HEK293T (cell line): ENCODE results near the gene SLC15A1.
"Not testable (repeated sequence)": the region's sequence is repeated elsewhere in the genome, so short reads cannot be mapped to it uniquely, and the experiment has no call there.

ENCODE experiments used
- CTCF ChIA-PET: fragments of 350-600 bp; formaldehyde crosslinking; extraction: SDS; loops from one replicate; lab custom pipeline; 2021; ENCODE audit warnings: antibody characterized with exemption, inconsistent platforms; lab: Yijun Ruan, JAX
- POLR2A ChIA-PET: fragments of 350-600 bp; formaldehyde crosslinking; extraction: SDS; loops from one replicate; lab custom pipeline; 2020; ENCODE audit warnings: antibody characterized with exemption, inconsistent platforms; lab: Yijun Ruan, JAX
- DNase-seq: peaks from one replicate; pipeline ENCODE4 v3.0.0; 2012; ENCODE audit warnings: mixed read lengths; ENCODE audit errors: extremely low spot score
- ARNT ChIP-seq: fragments of 450-650 bp; IDR thresholded peaks from 2 replicates; pipeline ENCODE4 v1.6.1; 2017; ENCODE audit warnings: mild to moderate bottlenecking
- BHLHE40 ChIP-seq: fragments of 450-650 bp; IDR thresholded peaks from 2 replicates; pipeline ENCODE4 v1.6.1; 2016; ENCODE audit warnings: mild to moderate bottlenecking, moderate library complexity, borderline replicate concordance
- CTBP1 ChIP-seq: fragments of 450-650 bp; IDR thresholded peaks from 2 replicates; pipeline ENCODE4 v1.6.1; 2016; ENCODE audit warnings: borderline replicate concordance
- ELF4 ChIP-seq: fragments of 450-650 bp; IDR thresholded peaks from 2 replicates; pipeline ENCODE4 v1.6.1; 2017; ENCODE audit warnings: antibody characterized with exemption
- FOXA1 ChIP-seq: fragments of 450-650 bp; IDR thresholded peaks from 2 replicates; pipeline ENCODE4 v1.6.1; 2016; ENCODE audit warnings: mild to moderate bottlenecking
- FOXK2 ChIP-seq: fragments of 450-650 bp; IDR thresholded peaks from 2 replicates; pipeline ENCODE4 v1.6.1; 2016; ENCODE audit warnings: mild to moderate bottlenecking
- FOXM1 ChIP-seq: fragments of 450-650 bp; IDR thresholded peaks from 2 replicates; pipeline ENCODE4 v1.6.1; 2017; ENCODE audit warnings: mild to moderate bottlenecking, borderline replicate concordance
- HDGF ChIP-seq: fragments of 450-650 bp; IDR thresholded peaks from 2 replicates; pipeline ENCODE4 v1.6.1; 2017; ENCODE audit warnings: antibody characterized with exemption, borderline replicate concordance
- L3MBTL2 ChIP-seq: fragments of 450-650 bp; conservative IDR thresholded peaks from 2 replicates; pipeline ENCODE4 v1.6.1; 2016; ENCODE audit warnings: mild to moderate bottlenecking
- LEF1 ChIP-seq: fragments of 450-650 bp; IDR thresholded peaks from 2 replicates; pipeline ENCODE4 v1.6.1; 2017; ENCODE audit warnings: mild to moderate bottlenecking, borderline replicate concordance
- NFRKB ChIP-seq: fragments of 450-650 bp; IDR thresholded peaks from 2 replicates; pipeline ENCODE4 v1.6.1; 2016; ENCODE audit warnings: mild to moderate bottlenecking, moderate library complexity
- SP1 ChIP-seq: fragments of 450-650 bp; IDR thresholded peaks from 2 replicates; pipeline ENCODE4 v1.6.1; 2017
- SUZ12 ChIP-seq: fragments of 450-650 bp; IDR thresholded peaks from 2 replicates; pipeline ENCODE4 v1.6.1; 2016; ENCODE audit warnings: mild to moderate bottlenecking
- TARDBP ChIP-seq: fragments of 450-650 bp; IDR thresholded peaks from 2 replicates; pipeline ENCODE4 v1.6.1; 2016
- ZNF384 ChIP-seq: fragments of 450-650 bp; IDR thresholded peaks from 2 replicates; pipeline ENCODE4 v1.6.1; 2016
- TF ChIP-seq, protein P1 (sequence below): fragments of 450-650 bp; IDR thresholded peaks from 2 replicates; pipeline ENCODE4 v1.6.1; 2016

SLC15A1 gene

GRCh38 chr13:98765996-98766519 lies 13.6 kb upstream of the SLC15A1 start:
- TF ChIP-seq SP1, result no peak
- TF ChIP-seq TARDBP, result no peak
- TF ChIP-seq, protein P1, sequence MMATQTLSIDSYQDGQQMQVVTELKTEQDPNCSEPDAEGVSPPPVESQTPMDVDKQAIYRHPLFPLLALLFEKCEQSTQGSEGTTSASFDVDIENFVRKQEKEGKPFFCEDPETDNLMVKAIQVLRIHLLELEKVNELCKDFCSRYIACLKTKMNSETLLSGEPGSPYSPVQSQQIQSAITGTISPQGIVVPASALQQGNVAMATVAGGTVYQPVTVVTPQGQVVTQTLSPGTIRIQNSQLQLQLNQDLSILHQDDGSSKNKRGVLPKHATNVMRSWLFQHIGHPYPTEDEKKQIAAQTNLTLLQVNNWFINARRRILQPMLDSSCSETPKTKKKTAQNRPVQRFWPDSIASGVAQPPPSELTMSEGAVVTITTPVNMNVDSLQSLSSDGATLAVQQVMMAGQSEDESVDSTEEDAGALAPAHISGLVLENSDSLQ, result no peak
- TF ChIP-seq FOXA1, result no peak
- TF ChIP-seq ELF4, result no peak
- TF ChIP-seq ZNF384, result no peak
- no peak for TF ChIP-seq FOXK2
- no peak for TF ChIP-seq L3MBTL2
- no peak for TF ChIP-seq LEF1
- no peak for TF ChIP-seq HDGF
- ChIA-PET POLR2A (no interaction called here), CTCF (interaction anchor here (0.6 kb wide), 1 partner anchor 300 kb away, joined by 3 read pairs; no protein-coding TSS in a partner anchor)
- no peak for DNase-seq

DNA sequence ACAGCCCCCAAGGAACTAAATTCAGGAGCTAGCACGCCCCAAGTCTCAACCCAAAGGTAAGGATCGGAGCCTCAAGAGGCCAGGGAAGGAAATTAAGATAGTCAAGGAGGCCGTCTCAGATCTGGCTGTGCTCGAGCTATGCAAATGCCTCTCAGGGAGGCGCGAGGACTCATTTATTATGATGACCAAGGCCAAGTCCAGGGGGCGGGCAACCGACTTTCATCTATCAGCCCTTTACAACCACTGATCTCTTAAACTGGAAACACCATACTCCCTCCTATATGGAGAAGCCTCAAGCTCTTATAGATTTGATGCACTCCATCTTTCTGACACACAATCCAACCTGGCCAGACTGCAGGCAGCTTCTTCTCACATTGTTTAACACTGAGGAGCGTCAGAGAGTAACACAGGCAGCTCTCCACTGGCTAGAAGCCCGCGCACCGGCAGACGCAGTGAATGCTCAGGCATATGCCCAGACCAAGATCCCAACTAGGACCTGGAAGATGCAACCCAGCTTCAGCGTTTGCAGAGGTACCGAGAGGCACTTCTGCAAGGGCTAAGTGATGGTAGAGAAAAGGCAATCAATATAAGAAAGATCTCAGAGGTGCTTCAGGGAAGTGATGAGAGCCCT lies 9.6 kb upstream of the SLC15A1 start:
- no peak for DNase-seq
- CTCF ChIA-PET, result no interaction called here
- POLR2A ChIA-PET, result no interaction called here
- TF ChIP-seq, protein P1, result no peak
- TF ChIP-seq FOXM1 (no peak), LEF1 (no peak), ARNT (no peak), ELF4 (no peak), TARDBP (no peak), ZNF384 (no peak), FOXA1 (no peak), BHLHE40 (no peak), CTBP1 (no peak), NFRKB (no peak), SP1 (no peak), FOXK2 (no peak), SUZ12 (no peak), HDGF (no peak), L3MBTL2 (no peak)

DNA sequence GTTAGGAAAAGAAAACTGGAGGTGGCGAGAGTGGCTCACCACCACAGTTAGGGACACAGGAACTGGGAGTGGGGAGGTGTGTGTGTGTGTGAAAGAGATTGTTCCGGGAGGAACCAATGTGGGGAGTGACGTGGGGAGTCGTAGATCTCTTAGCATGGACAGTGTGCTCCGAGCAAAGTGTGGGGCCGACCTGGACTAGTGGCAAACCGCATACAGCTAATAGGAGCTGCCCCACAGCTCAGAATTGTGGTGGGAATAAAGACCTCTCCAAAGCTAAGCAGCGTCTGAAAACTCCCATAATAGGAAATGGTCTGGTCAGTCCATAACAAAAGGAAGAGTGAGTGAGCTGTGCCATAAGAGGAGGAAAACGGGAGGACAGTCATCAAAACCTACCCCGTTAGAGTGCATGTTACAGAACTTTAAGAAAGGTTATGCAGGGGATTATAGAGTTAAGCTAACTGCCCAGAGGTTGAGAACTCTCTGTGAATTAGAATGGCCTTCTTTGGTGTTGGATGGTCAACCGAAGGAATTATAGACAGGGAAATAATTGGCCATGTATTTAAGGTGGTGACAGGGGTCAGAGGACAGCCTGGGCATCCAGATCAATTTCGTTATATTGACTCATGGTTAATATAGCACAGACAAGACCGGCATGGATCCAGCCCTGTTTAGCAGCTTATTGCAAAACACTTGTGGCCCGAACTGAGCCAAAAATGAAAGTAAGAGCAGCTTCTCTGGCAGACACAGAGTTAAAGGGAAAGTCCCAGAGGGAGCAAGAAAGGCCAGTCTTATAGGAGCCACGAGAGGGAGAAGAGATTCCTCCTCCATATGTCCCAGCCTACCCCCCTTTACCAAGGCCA lies 8.9 kb upstream of the SLC15A1 start:
- CTCF ChIA-PET, result interaction anchor here (1.0 kb wide), 1 partner anchor 12 kb away, joined by 4 read pairs; no protein-coding TSS in a partner anchor
- DNase-seq, result no peak
- TF ChIP-seq SUZ12, result no peak
- no peak for TF ChIP-seq FOXM1
- TF ChIP-seq LEF1, result no peak
- TF ChIP-seq SP1, result no peak
- no peak for TF ChIP-seq CTBP1
- TF ChIP-seq, protein P1, result no peak
- TF ChIP-seq ARNT, result no peak
- TF ChIP-seq ELF4, result no peak
- TF ChIP-seq NFRKB, result no peak
- no peak for TF ChIP-seq BHLHE40
- TF ChIP-seq FOXA1, result no peak
- TF ChIP-seq FOXK2, result no peak
- no peak for TF ChIP-seq L3MBTL2
- TF ChIP-seq TARDBP, result no peak
- TF ChIP-seq HDGF, result no peak
- POLR2A ChIA-PET, result no interaction called here

GRCh38 chr13:98755729-98756128 lies 3.3 kb upstream of the SLC15A1 start:
- ChIA-PET CTCF (no interaction called here), POLR2A (interaction anchor here (0.6 kb wide), 1 partner anchor 59 kb away, joined by 3 read pairs; no protein-coding TSS in a partner anchor)
- DNase-seq, result no peak
- TF ChIP-seq BHLHE40 (no peak), SP1 (no peak), ZNF384 (no peak), NFRKB (no peak), ELF4 (no peak)

DNA sequence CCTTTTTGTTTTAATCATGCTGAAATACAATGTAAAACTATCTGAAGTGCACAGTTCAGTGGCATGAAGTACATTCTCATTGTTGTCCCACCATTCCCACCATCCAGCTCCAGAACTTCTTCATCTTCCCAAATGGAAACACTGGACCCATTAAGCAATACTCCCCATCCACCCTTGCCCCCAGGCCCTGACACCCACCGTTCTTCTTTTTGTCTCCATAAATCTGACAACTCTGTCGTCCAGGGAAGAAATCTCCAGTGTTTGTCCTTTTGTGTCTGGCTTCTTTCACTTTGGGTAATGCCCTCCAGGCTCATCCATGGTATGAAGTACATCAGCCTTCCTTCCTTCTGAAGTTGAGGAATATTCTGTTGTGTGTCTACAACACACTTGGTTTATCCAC lies 2.6 kb upstream of the SLC15A1 start:
- ChIA-PET POLR2A (interaction anchor here (0.6 kb wide), 1 partner anchor 58 kb away, joined by 3 read pairs; no protein-coding TSS in a partner anchor), CTCF (no interaction called here)
- no peak for DNase-seq
- TF ChIP-seq, protein P1, result no peak
- TF ChIP-seq TARDBP (no peak), SUZ12 (no peak), ELF4 (no peak), FOXM1 (no peak), ARNT (no peak), HDGF (no peak), BHLHE40 (no peak), NFRKB (no peak), LEF1 (no peak), ZNF384 (no peak), FOXK2 (no peak), SP1 (no peak), CTBP1 (no peak), FOXA1 (no peak), L3MBTL2 (no peak)

DNA sequence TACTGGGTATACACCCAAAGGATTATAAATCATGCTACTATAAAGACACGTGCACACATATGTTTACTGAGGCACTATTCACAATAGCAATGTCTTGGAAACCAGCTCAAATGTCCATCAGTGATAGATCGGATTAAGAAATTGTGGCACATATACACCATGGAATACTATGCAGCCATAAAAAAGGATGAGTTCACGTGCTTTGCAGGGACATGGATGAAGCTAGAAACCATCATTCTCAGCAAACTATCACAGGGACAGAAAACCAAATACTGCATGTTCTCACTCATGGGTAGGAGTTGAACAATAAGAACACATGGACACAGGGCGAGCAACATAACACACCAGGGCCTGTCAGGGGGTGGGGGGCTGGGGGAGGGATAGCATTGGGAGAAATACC lies 2.0 kb upstream of the SLC15A1 start:
- DNase-seq, CTCF ChIA-PET, POLR2A ChIA-PET: not testable (repeated sequence)
